SK-N-MC (cell line): Measurements from ENCODE around the gene ARMH3.

ENCODE experiments used
- EZH2 ChIP-seq: fragments of 200-600 bp; sonication (generic); IDR thresholded peaks from one replicate; pipeline ENCODE4 v1.6.1; 2017; ENCODE audit warnings: antibody characterized with exemption
- FOXP2 ChIP-seq: optimal IDR thresholded peaks from 2 replicates; pipeline ENCODE3; 2011; ENCODE audit warnings: mild to moderate bottlenecking, moderate library complexity; ENCODE audit not compliant: insufficient read depth; ENCODE audit errors: extremely low read length, control extremely low read depth
- POLR2AphosphoS5 ChIP-seq: IDR thresholded peaks from 2 replicates; pipeline ENCODE4 v1.6.1; 2012; ENCODE audit warnings: mild to moderate bottlenecking, low read depth, low read length, borderline replicate concordance

- no peak for TF ChIP-seq EZH2
- TF ChIP-seq POLR2AphosphoS5, result no peak
- TF ChIP-seq FOXP2, result no peak
Measured at GRCh38 chr10:101952191-101952590, 103.8 kb downstream of the ARMH3 start.
